Skin of body (tissue), 2 donors: ENCODE data around the gene HOGA1. TPM values are rescaled to one million over a fixed set of nuclear protein-coding genes. Genes with fewer than 3 reads are reported as not detected.
"Not testable (repeated sequence)": the region's sequence is repeated elsewhere in the genome, so short reads cannot be mapped to it uniquely, and the experiment has no call there.

Experiments used
- DNase-seq: peaks from one replicate; lab custom pipeline; 2025; lab: John Stamatoyannopoulos, UW
- total RNA-seq: library from RNA; depleted of rRNA; stranded (reverse); fragments of >200 nt; gene quantifications from one replicate; pipeline ENCODE4 v1.2.3, GENCODE V29; 2014

The HOGA1 gene
- total RNA-seq, 1 donor from 2014 or later, result 0.99 TPM

GRCh38 chr10:97647556-97647955 is 63.4 kb downstream of the HOGA1 start:
- no peak for DNase-seq

- no peak for DNase-seq
These were observed 64.6 kb downstream of the HOGA1 start for GRCh38 chr10:97648562-97649404.

- not testable (repeated sequence) for DNase-seq
These were observed 65.2 kb downstream of the HOGA1 start for GRCh38 chr10:97649405-97649750.

- DNase-seq, result no peak
These were observed 66.5 kb downstream of the HOGA1 start for GRCh38 chr10:97650726-97651125.

GRCh38 chr10:97651773-97652172 is 67.6 kb downstream of the HOGA1 start:
- DNase-seq, result no peak

- no peak for DNase-seq
These were observed 72.6 kb downstream of the HOGA1 start for GRCh38 chr10:97656777-97657176.

GRCh38 chr10:97659589-97659988 is 75.4 kb downstream of the HOGA1 start:
- no peak for DNase-seq

Other genes with a start within 250 kb of the HOGA1 start
- gene FRAT2, start 249.7 kb upstream of the HOGA1 start, total RNA-seq, result 10.7 TPM
- 14.3 TPM for gene RRP12, start 183.0 kb upstream of the HOGA1 start, total RNA-seq
- 94.6 TPM for gene PGAM1, start 158.2 kb upstream of the HOGA1 start, total RNA-seq
- gene EXOSC1, start 138.4 kb upstream of the HOGA1 start, total RNA-seq, result 21.0 TPM
- gene ZDHHC16, start 138.2 kb upstream of the HOGA1 start, total RNA-seq, result 20.7 TPM
- gene MMS19, start 86.0 kb upstream of the HOGA1 start, total RNA-seq, result 48.7 TPM
- gene UBTD1, start 85.5 kb upstream of the HOGA1 start, total RNA-seq, result 5.6 TPM
- 6.4 TPM for gene ANKRD2, start 11.6 kb upstream of the HOGA1 start, total RNA-seq
- gene C10orf62, start 5.3 kb downstream of the HOGA1 start, total RNA-seq, result 0.20 TPM
- 5.4 TPM for gene MORN4, start 49.1 kb downstream of the HOGA1 start, total RNA-seq
- gene PI4K2A, start 56.3 kb downstream of the HOGA1 start, total RNA-seq, result 7.7 TPM
- 18.2 TPM for gene AVPI1, start 102.9 kb downstream of the HOGA1 start, total RNA-seq
- gene MARVELD1, start 129.3 kb downstream of the HOGA1 start, total RNA-seq, result 17.3 TPM
- 19.0 TPM for gene ZFYVE27, start 152.7 kb downstream of the HOGA1 start, total RNA-seq
- gene SFRP5, start 187.6 kb downstream of the HOGA1 start, total RNA-seq, result 1.7 TPM